ENCODE measurements around the gene CCDC9. TPM values are rescaled to one million over a fixed set of nuclear protein-coding genes. Genes with fewer than 3 reads are reported as not detected.

CCDC9 gene
- total and polyA plus RNA-seq, 2 experiments from 2014 or later = 14.5 to 15.0 TPM

GRCh38 chr19:47240996-47241918, 15.1 kb upstream of the CCDC9 start:
- Mint-ChIP-seq H3K36me3 (ENCODE audit: low read depth) (peaks cover 6% of the 10 kb centered on the region; the same call in 1 of the 3 replicates), H3K4me1 (peaks cover 23% of the 10 kb centered on the region), H3K9me3 (peaks cover 3% of the 10 kb centered on the region; the same call in 2 of the 3 replicates), H3K27me3 (ENCODE audit: insufficient read depth, low read depth, poor library complexity) (peaks cover 27% of the 10 kb centered on the region), H3K27ac (no peak overlapping the region), H3K4me3 (peak overlapping the region; percentile 51; the same call in 1 of the 3 replicates)
- Histone ChIP-seq H3K9me2 (ENCODE audit: insufficient read depth) (no peaks in the 10 kb centered on the region), H3F3A (replicated peaks; ENCODE audit: low read depth) (peaks cover 49% of the 10 kb centered on the region), H3K27ac (ENCODE audit: low read depth) (no peak overlapping the region), H3K79me2 (replicated peaks; ENCODE audit: insufficient read depth) (no peaks in the 10 kb centered on the region), H4K20me1 (replicated peaks; ENCODE audit: insufficient read depth) (no peaks in the 10 kb centered on the region), H3K36me3 (ENCODE audit: insufficient read depth) (no peaks in the 10 kb centered on the region), H3K4me2 (peak overlapping the region; percentile 90), H3K4me3 (peak overlapping the region; percentile 73), H3K27me3 (ENCODE audit: insufficient read depth) (peaks cover 41% of the 10 kb centered on the region), H3K4me1 (ENCODE audit: insufficient read depth) (peaks cover 26% of the 10 kb centered on the region), H2AFZ (no peak overlapping the region)
- 0 out of 2 replicates have a peak, but pooled peaks have one; percentile 39 for TF ChIP-seq POLR2AphosphoS5 (IDR thresholded peaks at IDR 0.05; ENCODE audit: low read depth)
- TF ChIP-seq EZH2 (IDR thresholded peaks at IDR 0.05; ENCODE audit: low read depth, unreplicated experiment) = no peak
- peak; percentile 74 for TF ChIP-seq CREB1 (CRISPR knock-in tag; IDR thresholded peaks at IDR 0.05; ENCODE audit: low read depth)
- ATAC-seq = peak; percentile 67
- DNase-seq (ENCODE audit: low spot score) = peak; percentile 98

GRCh38 chr19:47241919-47242577, 14.3 kb upstream of the CCDC9 start:
- Mint-ChIP-seq H3K9me3 (peaks cover 3% of the 10 kb centered on the region; the same call in 2 of the 3 replicates), H3K27ac (no peak overlapping the region), H3K4me3 (no peak overlapping the region), H3K36me3 (ENCODE audit: low read depth) (peaks cover 6% of the 10 kb centered on the region; the same call in 1 of the 3 replicates), H3K4me1 (peaks cover 23% of the 10 kb centered on the region), H3K27me3 (ENCODE audit: insufficient read depth, low read depth, poor library complexity) (peaks cover 27% of the 10 kb centered on the region)
- no peaks in the 10 kb centered on the region for H3K79me2 ChIP-seq (replicated peaks; ENCODE audit: insufficient read depth)
- H3K4me3 ChIP-seq = no peak overlapping the region
- DNase-seq (ENCODE audit: low spot score) = no peak
- no peaks in the 10 kb centered on the region for H4K20me1 ChIP-seq (replicated peaks; ENCODE audit: insufficient read depth)
- no peaks in the 10 kb centered on the region for H3K36me3 ChIP-seq (ENCODE audit: insufficient read depth)
- H3K4me1 ChIP-seq (ENCODE audit: insufficient read depth) = peaks cover 26% of the 10 kb centered on the region
- no peak overlapping the region for H3K4me2 ChIP-seq
- peaks cover 49% of the 10 kb centered on the region for H3F3A ChIP-seq (replicated peaks; ENCODE audit: low read depth)
- no peaks in the 10 kb centered on the region for H3K9me2 ChIP-seq (ENCODE audit: insufficient read depth)
- no peak overlapping the region for H2AFZ ChIP-seq
- H3K27ac ChIP-seq (ENCODE audit: low read depth) = no peak overlapping the region
- ATAC-seq = no peak
- peaks cover 41% of the 10 kb centered on the region for H3K27me3 ChIP-seq (ENCODE audit: insufficient read depth)
- TF ChIP-seq STAT1 (IDR thresholded peaks at IDR 0.05; ENCODE audit: unreplicated experiment) = no peak
- TF ChIP-seq NANOG (IDR thresholded peaks at IDR 0.05; ENCODE audit: borderline replicate concordance) = no peak
- no peak for TF ChIP-seq CREB1 (CRISPR knock-in tag; IDR thresholded peaks at IDR 0.05; ENCODE audit: low read depth)
- no peak for TF ChIP-seq POLR2AphosphoS5 (IDR thresholded peaks at IDR 0.05; ENCODE audit: low read depth)
- TF ChIP-seq ZNF462 (CRISPR knock-in tag; IDR thresholded peaks at IDR 0.05) = no peak
- no peak for TF ChIP-seq REST (IDR thresholded peaks at IDR 0.05; ENCODE audit: unreplicated experiment)
- TF ChIP-seq JUNB (IDR thresholded peaks at IDR 0.05; ENCODE audit: unreplicated experiment) = no peak

Data from GM23338 (cell line).